GM10847 (cell line): ENCODE data around the gene BAIAP2L1.

ENCODE experiments used
- POLR2A ChIP-seq: IDR thresholded peaks from 2 replicates; pipeline ENCODE4 v1.6.1; 2011; ENCODE audit not compliant: insufficient read length; ENCODE audit errors: extremely low read depth

Gene BAIAP2L1

DNA sequence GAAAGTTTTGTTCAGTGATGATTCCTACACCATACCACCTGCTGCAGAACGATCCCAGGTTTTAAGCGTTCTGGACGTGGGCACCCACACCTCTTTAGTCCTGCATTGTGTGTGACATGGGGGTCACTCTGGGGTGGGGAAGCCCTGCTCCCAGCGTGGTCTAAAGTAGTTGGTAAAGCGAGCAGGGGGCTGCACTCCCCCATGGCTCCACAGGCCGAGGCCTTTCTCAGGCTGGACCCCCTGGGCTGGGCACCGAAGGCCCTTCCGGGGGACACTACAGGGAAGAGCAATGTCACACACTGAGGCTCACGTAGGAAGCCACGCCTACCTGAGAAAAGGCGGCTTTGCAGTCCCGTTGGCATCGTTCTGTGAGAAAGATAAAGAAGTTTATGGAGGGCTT, 107.1 kb downstream of the BAIAP2L1 start:
- TF ChIP-seq POLR2A: no peak

- no peak for TF ChIP-seq POLR2A
These were observed 107.6 kb downstream of the BAIAP2L1 start for GRCh38 chr7:98293265-98293664.

- no peak for TF ChIP-seq POLR2A
These were observed 109.2 kb downstream of the BAIAP2L1 start for GRCh38 chr7:98291717-98292116.

DNA sequence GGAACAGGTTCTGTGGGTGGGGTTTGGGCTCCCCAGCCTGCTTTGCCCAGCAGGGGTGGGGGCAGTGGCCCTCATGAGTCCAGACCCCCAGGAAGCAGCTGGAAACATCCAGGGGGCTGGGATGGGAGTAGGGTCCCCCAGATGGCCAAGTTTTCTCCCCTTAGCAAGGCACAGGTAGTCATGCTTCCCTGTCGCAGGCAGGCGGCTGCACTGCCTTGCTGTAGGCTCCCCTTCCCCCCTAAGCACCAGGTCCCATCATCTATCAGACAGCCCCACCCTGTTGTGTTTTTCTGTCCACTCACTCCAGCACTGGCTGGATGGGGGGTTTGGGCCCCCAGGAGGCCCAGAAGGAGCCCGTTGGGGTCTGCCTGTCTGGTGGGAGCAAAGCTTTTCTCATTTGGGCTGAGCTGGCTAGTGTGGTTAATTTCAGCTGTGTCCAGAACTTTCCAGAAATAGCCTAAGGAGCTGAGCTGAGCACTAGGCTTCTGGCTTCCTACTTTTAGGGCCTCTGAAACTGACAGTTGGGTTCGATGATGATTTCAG, 111.5 kb downstream of the BAIAP2L1 start:
- no peak for TF ChIP-seq POLR2A

- TF ChIP-seq POLR2A: no peak
These were observed 112.6 kb downstream of the BAIAP2L1 start for GRCh38 chr7:98288064-98288823.

DNA sequence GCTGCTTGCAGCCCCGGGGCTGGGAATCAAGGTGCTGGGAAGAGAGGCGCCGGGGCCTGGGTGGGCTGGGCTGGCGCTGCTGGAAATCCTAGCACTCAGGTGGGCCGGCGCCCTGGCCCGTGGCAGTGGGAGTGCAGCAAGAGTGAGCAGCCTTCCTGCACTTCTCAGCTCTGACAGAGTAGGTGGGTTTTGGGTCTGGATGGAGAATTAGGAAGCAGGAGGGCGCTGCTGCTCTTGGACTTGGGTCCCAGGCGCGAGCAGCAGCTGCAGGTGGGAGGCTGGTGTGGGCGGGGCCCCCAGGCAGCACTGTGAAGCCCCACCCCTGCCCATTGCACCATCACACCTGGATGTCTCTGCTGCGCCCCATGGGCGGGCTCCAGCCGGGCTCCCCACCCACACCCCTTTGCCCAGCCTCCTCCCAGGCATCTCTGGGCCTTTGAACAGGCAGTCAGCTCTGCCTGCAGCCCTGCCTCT, 113.4 kb downstream of the BAIAP2L1 start:
- no peak for TF ChIP-seq POLR2A

GRCh38 chr7:98286701-98287485, 114.0 kb downstream of the BAIAP2L1 start:
- no peak for TF ChIP-seq POLR2A

DNA sequence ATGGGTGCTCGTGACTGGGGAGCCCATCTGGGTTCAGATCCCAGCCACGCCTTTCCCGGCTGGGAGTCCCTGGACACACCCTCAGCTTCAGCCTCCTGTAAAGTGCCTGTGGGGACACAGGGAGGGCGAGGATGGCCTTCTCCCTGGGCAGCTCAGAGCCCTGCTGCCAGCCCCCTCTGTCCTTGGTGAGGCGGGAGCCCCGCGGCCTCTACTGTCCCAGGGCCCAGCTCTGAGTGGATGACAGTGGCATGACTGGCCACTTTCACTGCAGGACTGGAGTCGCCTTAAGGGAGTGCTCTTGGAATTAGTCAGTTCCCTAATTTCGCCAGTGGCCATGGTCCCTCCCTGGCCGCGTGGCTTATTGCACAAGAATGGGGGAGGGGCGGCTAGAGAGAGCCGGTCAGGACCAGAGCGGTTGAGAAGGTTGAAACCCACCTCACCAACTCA, 114.8 kb downstream of the BAIAP2L1 start:
- no peak for TF ChIP-seq POLR2A

- TF ChIP-seq POLR2A: no peak
These were observed 115.5 kb downstream of the BAIAP2L1 start for GRCh38 chr7:98285157-98286092.

DNA sequence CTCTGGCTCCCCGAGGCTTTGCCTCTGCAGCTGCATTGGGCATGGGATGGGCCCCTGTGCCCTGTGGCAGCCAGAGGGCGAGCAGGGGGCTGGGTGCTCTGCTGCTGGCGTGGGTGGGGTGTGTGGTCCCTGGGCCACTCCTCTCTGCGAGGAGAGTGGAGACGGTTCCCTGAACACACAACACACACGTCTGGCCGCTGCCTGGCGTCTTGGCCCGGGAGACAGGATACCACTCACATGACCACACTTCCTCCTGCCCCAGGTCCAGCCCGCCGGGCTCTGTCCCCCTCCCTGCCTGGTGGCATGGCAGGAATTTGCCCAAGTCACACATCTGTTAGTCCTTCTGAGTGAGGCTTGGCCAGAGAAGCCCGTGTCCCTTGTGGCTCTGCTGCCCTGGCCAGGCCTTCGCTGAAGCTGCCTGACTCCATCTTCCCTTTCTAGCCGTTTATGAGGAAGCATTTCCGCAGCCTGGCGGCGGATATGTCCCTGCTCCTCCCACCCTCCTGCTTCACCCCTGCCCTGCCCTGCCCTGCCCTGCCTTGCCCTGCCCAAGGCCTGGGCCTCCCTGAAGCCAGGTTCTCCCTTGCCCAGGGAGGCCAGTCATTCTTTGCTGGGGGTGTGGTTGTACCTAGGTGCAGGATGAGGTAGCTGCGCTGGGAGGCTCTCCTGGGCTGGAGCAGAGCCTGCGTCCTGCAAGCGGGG, 116.4 kb downstream of the BAIAP2L1 start:
- no peak for TF ChIP-seq POLR2A

DNA sequence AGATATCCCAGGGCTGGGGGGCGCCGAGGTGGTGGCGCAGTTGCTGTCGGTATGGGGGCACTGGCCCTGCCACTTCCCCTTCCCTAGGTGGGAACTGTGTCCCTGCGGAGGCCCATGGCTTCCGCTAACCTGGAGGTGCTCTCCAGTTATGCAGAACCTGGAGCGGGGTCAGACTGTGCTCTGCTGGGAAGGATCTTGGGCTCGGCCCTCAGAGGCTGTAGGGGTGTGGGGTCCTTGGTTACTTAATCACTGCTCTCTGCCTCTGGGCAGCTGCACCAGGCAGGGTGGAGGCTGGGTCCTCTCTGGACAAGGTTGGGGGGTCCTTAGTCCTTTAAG, 117.0 kb downstream of the BAIAP2L1 start:
- no peak for TF ChIP-seq POLR2A

DNA sequence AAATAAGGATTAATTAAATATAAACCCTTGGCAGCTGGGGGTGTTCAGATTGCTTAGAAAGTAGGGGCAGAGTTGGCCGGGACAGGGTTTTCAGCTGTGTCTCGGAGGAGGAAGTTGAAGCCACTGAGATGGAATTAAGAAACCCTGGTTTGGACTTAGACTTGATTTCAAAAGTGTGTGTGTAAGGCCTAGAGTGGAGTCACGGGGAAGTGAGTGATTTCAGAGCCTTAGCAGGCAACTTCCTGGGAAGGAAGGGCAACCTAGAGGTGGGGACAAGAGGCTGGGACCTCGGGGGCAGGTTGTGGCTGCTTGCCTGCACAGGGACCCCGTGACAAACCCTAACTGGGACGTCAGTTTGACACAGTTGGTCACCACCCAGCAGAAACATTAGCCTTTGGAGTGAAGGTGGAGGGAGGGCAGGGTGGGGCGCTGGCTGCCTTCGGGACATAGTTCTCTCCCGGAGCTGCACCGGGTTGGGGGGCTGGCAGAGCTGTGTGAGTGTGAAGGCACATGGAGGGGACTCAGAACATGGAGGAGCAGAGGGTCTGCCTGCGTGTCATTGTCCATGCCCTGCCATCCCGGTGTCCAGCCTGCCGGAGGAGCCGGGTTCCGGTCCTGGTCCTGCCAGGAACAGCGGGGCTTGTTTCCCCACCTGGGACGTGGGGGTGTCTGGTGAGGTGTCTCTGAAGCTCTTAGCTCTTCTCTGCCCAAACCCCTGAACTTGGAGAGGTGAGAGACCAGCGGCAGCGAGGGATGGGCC, 117.6 kb downstream of the BAIAP2L1 start:
- TF ChIP-seq POLR2A: no peak

GRCh38 chr7:98282703-98283102, 118.2 kb downstream of the BAIAP2L1 start:
- TF ChIP-seq POLR2A: no peak
